Measurements from ENCODE around the gene GNG7.
"Not testable (repeated sequence)": the region's sequence is repeated elsewhere in the genome, so short reads cannot be mapped to it uniquely, and the experiment has no call there.

GNG7 gene

GRCh38 chr19:2561895-2562294 lies 140.6 kb downstream of the GNG7 start:
- TF ChIP-seq POLR2AphosphoS5 (IDR thresholded peaks at IDR 0.05; ENCODE audit: low read depth, low read length) (no peak; the same call in 1 of the 2 replicates), POU2F2 (IDR thresholded peaks at IDR 0.05; ENCODE audit: low read depth, low read length) (no peak), POLR2A (IDR thresholded peaks at IDR 0.05; ENCODE audit: low read depth, low read length) (no peak; the same call in 1 of the 2 replicates), SPI1 (IDR thresholded peaks at IDR 0.05; ENCODE audit: low read depth, low read length) (peak; percentile 39; the same call in 1 of the 2 replicates), TAF1 (IDR thresholded peaks at IDR 0.05; ENCODE audit: low read depth, low read length) (no peak), PAX5 (IDR thresholded peaks at IDR 0.05; ENCODE audit: insufficient read depth, low read length, severe bottlenecking) (peak; percentile 18)
- FAIRE-seq (peak; percentile 81), DNase-seq (ENCODE audit: insufficient read length, low spot score) (peak; percentile 72)

GRCh38 chr19:2561221-2561620 lies 141.3 kb downstream of the GNG7 start:
- TF ChIP-seq SPI1 (IDR thresholded peaks at IDR 0.05; ENCODE audit: low read depth, low read length) = no peak
- no peak for TF ChIP-seq POLR2A (IDR thresholded peaks at IDR 0.05; ENCODE audit: low read depth, low read length)
- TF ChIP-seq PAX5 (IDR thresholded peaks at IDR 0.05; ENCODE audit: insufficient read depth, low read length, severe bottlenecking) = no peak
- no peak for TF ChIP-seq POU2F2 (IDR thresholded peaks at IDR 0.05; ENCODE audit: low read depth, low read length)
- no peak for TF ChIP-seq TAF1 (IDR thresholded peaks at IDR 0.05; ENCODE audit: low read depth, low read length)
- TF ChIP-seq POLR2AphosphoS5 (IDR thresholded peaks at IDR 0.05; ENCODE audit: low read depth, low read length) = no peak
- FAIRE-seq (no peak), DNase-seq (ENCODE audit: insufficient read length, low spot score) (no peak)

- TF ChIP-seq POLR2AphosphoS5 (IDR thresholded peaks at IDR 0.05; ENCODE audit: low read depth, low read length) (no peak), SPI1 (IDR thresholded peaks at IDR 0.05; ENCODE audit: low read depth, low read length) (no peak), POLR2A (IDR thresholded peaks at IDR 0.05; ENCODE audit: low read depth, low read length) (no peak), POU2F2 (IDR thresholded peaks at IDR 0.05; ENCODE audit: low read depth, low read length) (no peak), PAX5 (IDR thresholded peaks at IDR 0.05; ENCODE audit: insufficient read depth, low read length, severe bottlenecking) (no peak), TAF1 (IDR thresholded peaks at IDR 0.05; ENCODE audit: low read depth, low read length) (no peak)
- no peak for DNase-seq (ENCODE audit: insufficient read length, low spot score)
- no peak for FAIRE-seq
Observed at GRCh38 chr19:2560369-2560768, 142.1 kb downstream of the GNG7 start.

- no peak for DNase-seq (ENCODE audit: insufficient read length, low spot score)
- FAIRE-seq = no peak
- no peak for TF ChIP-seq PAX5 (IDR thresholded peaks at IDR 0.05; ENCODE audit: insufficient read depth, low read length, severe bottlenecking)
- TF ChIP-seq POLR2A (IDR thresholded peaks at IDR 0.05; ENCODE audit: low read depth, low read length) = no peak
- no peak for TF ChIP-seq POU2F2 (IDR thresholded peaks at IDR 0.05; ENCODE audit: low read depth, low read length)
- no peak for TF ChIP-seq SPI1 (IDR thresholded peaks at IDR 0.05; ENCODE audit: low read depth, low read length)
- no peak for TF ChIP-seq POLR2AphosphoS5 (IDR thresholded peaks at IDR 0.05; ENCODE audit: low read depth, low read length)
- TF ChIP-seq TAF1 (IDR thresholded peaks at IDR 0.05; ENCODE audit: low read depth, low read length) = no peak
Observed at GRCh38 chr19:2558543-2558942, 144.0 kb downstream of the GNG7 start.

- not testable (repeated sequence) for FAIRE-seq
Observed at GRCh38 chr19:2558131-2558530, 144.4 kb downstream of the GNG7 start.

GRCh38 chr19:2557093-2557440 lies 145.4 kb downstream of the GNG7 start:
- no peak for TF ChIP-seq POLR2A (IDR thresholded peaks at IDR 0.05; ENCODE audit: low read depth, low read length)
- no peak for TF ChIP-seq SPI1 (IDR thresholded peaks at IDR 0.05; ENCODE audit: low read depth, low read length)
- no peak for TF ChIP-seq PAX5 (IDR thresholded peaks at IDR 0.05; ENCODE audit: insufficient read depth, low read length, severe bottlenecking)
- no peak for TF ChIP-seq POLR2AphosphoS5 (IDR thresholded peaks at IDR 0.05; ENCODE audit: low read depth, low read length)
- TF ChIP-seq TAF1 (IDR thresholded peaks at IDR 0.05; ENCODE audit: low read depth, low read length) = no peak
- no peak for TF ChIP-seq POU2F2 (IDR thresholded peaks at IDR 0.05; ENCODE audit: low read depth, low read length)
- DNase-seq (ENCODE audit: insufficient read length, low spot score) = no peak
- FAIRE-seq = peak; percentile 84

More at GRCh38 chr19:2558131-2558530, 144.4 kb downstream of the GNG7 start:
- DNase-seq (ENCODE audit: insufficient read length, low spot score) = not testable (repeated sequence)

- TF ChIP-seq POLR2AphosphoS5 (IDR thresholded peaks at IDR 0.05; ENCODE audit: low read depth, low read length) = no peak
- no peak for TF ChIP-seq POLR2A (IDR thresholded peaks at IDR 0.05; ENCODE audit: low read depth, low read length)
- TF ChIP-seq SPI1 (IDR thresholded peaks at IDR 0.05; ENCODE audit: low read depth, low read length) = no peak
- TF ChIP-seq PAX5 (IDR thresholded peaks at IDR 0.05; ENCODE audit: insufficient read depth, low read length, severe bottlenecking) = no peak
- no peak for TF ChIP-seq TAF1 (IDR thresholded peaks at IDR 0.05; ENCODE audit: low read depth, low read length)
- TF ChIP-seq POU2F2 (IDR thresholded peaks at IDR 0.05; ENCODE audit: low read depth, low read length) = no peak
- DNase-seq (ENCODE audit: insufficient read length, low spot score) (no peak), FAIRE-seq (no peak)
Observed at GRCh38 chr19:2556221-2557092, 146.0 kb downstream of the GNG7 start.

GRCh38 chr19:2555422-2556220 lies 146.9 kb downstream of the GNG7 start:
- DNase-seq (ENCODE audit: insufficient read length, low spot score) = no peak
- no peak for FAIRE-seq
- no peak for TF ChIP-seq SPI1 (IDR thresholded peaks at IDR 0.05; ENCODE audit: low read depth, low read length)

- DNase-seq (ENCODE audit: insufficient read length, low spot score) (no peak), FAIRE-seq (no peak)
- TF ChIP-seq POLR2A (IDR thresholded peaks at IDR 0.05; ENCODE audit: low read depth, low read length) = no peak
- TF ChIP-seq TAF1 (IDR thresholded peaks at IDR 0.05; ENCODE audit: low read depth, low read length) = no peak
- no peak for TF ChIP-seq POLR2AphosphoS5 (IDR thresholded peaks at IDR 0.05; ENCODE audit: low read depth, low read length)
- no peak for TF ChIP-seq PAX5 (IDR thresholded peaks at IDR 0.05; ENCODE audit: insufficient read depth, low read length, severe bottlenecking)
- TF ChIP-seq SPI1 (IDR thresholded peaks at IDR 0.05; ENCODE audit: low read depth, low read length) = no peak
- no peak for TF ChIP-seq POU2F2 (IDR thresholded peaks at IDR 0.05; ENCODE audit: low read depth, low read length)
Observed at GRCh38 chr19:2554856-2555255, 147.6 kb downstream of the GNG7 start.

Data from GM12891 (cell line).